Hematopoietic multipotent progenitor cell treated with erythropoietin and hydrocortisone succinate and interleukin-3 and kit ligand, for 4 days (in vitro differentiated cells): ENCODE measurements around the gene SLITRK5.

Experiments used
- DNase-seq: peaks from one replicate; pipeline ENCODE4 v3.0.0-alpha.2; 2015

The SLITRK5 gene

GRCh38 chr13:87712012-87712411 lies 40.8 kb downstream of the SLITRK5 start:
- DNase-seq, result no peak
